Adipose tissue (tissue), 3 donors: ENCODE measurements around the gene TSN. TPM values are rescaled to one million over a fixed set of nuclear protein-coding genes. Genes with fewer than 3 reads are reported as not detected.
"Not testable (repeated sequence)": the region's sequence is repeated elsewhere in the genome, so short reads cannot be mapped to it uniquely, and the experiment has no call there.

Source experiments
- H3K27ac ChIP-seq: one replicate; pipeline ENCODE4 v1.5.1; 2013; ENCODE audit warnings: low read depth, low read length
- WGBS, 3 donors: extraction: QIAGEN DNeasy Blood & Tissue Kit; methylation state at CpG; one replicate each; pipeline ENCODE4 v1.1.7; 2013; 5-methylcytosine and 5-hydroxymethylcytosine counted together
- polyA plus RNA-seq, 3 donors: library from polyadenylated mRNA; stranded (reverse); fragments of 200-250 nt; gene quantifications; one replicate each; pipeline ENCODE4 v1.2.3, GENCODE V29; 2013
- donor health status: healthy with polysubstance abuse.
- donor health status: Bipolar disorder and iron deficiency.
- donor health status: healthy.

Gene TSN
- polyA plus RNA-seq: 10 to 100 TPM; 15.1 to 27.8 (median 22.5) TPM

DNA sequence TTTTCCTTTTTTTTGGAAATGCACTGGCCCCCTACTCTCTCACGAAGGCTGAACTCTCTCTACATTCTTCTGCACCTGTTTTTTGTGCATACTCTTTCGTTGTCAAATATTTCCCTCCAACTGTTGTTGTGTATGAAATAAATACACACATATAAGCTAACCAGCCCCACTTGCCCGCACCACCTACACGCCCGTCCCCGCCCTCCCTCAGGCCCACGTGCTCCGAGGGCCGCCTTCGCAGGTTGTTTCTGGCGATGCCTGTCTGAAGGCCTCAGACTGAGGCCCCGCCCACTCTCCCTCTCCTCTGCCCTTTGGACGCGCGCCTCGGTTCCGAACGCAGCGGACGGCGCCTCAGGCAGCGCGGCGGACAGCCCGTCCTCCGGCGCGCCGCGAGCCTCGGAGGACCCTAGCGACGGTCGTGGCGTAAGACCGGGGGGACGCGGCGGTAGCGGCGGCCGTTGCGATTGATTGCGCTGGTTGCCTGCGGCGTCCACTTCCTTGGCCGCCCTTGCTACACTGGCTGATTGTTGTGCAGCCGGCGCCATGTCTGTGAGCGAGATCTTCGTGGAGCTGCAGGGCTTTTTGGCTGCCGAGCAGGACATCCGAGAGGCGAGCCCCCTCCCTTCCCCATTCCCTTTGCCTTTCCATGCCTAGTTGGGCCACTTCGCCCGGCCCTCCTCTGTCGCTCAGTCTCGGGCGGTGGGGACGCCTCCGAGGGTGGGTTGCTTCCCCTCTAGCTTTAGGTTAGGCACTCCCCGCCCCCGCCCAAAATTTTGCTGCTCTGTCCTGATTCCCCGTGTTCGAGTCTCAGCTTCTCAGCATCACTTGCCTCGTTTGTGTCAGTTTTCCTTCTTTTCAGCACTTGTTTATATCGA is at the start of gene TSN:
Gene TSN (plus strand): TSS at position 415 of the 875 bp plus-strand sequence. CDS start 129 bp downstream, at position 544.
- 0 to 1% (median 0%) methylated on average over 58 to 67 of the region's 67 CpGs for WGBS, 3 donors

DNA sequence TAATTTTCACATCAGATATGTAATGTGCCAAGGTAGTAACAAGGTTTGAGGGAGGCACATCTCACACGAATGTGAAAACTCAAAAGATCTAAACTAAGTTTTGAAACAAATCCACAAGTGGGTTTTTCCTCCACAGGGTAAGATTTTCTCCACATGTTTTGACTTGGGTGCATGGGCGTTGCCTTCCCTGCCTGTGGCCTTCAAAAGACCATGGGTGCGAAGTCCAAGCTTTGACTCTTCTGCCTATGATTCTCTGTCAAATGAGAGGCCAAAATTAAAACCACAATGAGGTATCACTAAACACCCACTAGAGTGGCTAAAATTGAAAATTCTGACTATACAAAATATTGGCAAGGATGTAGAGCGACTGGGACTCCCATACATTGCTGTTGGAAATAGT is 49.5 kb upstream of the TSN start:
- WGBS, 3 donors: 91% methylated on average over 4 of the region's 4 CpGs

More for the DNA sequence above, at the start of gene TSN:
- H3K27ac ChIP-seq: no peak within 1 kb of the TSS

DNA sequence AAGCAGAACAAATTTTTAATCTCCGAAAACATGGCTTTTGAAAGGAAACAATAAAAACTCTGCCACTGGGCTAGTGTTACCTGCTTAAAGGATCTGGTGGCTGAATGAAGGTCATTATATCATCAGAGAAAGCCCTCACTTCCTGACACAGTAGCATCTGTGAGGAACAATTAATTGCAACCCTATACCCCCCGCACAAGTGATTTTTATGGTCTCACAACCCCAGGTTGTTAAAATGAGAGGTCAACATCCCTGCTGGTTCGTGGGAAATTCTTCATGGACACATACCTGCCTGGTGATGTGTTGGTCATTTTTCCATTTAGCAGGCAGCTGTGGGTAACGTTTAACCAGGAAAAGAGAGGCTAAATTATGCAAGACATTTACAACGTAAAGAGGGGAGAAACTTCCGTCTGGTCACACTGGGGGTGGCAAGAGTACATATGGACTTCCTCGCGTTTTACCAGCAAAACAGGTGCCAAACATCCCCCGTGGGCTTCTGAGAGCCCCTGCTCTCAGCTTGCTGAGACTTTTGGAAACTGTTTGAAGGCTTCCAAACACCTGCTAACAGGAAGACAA is 48.0 kb upstream of the TSN start:
- WGBS, 3 donors: 39 to 42% (median 41%) methylated on average over 9 of the region's 9 CpGs

More for the DNA sequence above, 49.5 kb upstream of the TSN start:
- no peak overlapping the region for H3K27ac ChIP-seq

DNA sequence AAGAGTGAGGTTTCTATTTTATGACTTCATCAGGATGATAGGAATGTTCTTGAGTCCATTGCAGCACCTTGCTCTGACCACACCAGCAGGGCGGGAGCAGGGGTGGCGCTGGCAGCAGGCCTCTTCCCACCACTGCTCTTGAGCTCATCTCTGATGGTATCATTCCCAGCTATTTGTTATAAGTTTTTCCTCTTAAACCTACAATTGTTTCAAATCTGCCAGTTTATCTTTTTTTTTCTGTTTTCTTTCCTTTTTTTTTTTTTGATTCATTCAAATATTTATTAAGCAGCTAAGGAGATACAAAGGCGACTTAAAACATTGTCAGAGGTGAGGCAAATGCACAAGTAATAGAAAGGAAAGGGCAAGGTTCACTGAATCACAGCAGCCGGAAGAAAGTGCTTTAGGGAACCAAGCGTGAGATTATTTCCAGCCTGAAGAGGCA is 47.5 kb upstream of the TSN start:
- no peak overlapping the region for H3K27ac ChIP-seq
- 58 to 71% (median 68%) methylated on average over 5 of the region's 5 CpGs for WGBS, 3 donors

More for the DNA sequence above, 48.0 kb upstream of the TSN start:
- H3K27ac ChIP-seq: no peak overlapping the region

DNA sequence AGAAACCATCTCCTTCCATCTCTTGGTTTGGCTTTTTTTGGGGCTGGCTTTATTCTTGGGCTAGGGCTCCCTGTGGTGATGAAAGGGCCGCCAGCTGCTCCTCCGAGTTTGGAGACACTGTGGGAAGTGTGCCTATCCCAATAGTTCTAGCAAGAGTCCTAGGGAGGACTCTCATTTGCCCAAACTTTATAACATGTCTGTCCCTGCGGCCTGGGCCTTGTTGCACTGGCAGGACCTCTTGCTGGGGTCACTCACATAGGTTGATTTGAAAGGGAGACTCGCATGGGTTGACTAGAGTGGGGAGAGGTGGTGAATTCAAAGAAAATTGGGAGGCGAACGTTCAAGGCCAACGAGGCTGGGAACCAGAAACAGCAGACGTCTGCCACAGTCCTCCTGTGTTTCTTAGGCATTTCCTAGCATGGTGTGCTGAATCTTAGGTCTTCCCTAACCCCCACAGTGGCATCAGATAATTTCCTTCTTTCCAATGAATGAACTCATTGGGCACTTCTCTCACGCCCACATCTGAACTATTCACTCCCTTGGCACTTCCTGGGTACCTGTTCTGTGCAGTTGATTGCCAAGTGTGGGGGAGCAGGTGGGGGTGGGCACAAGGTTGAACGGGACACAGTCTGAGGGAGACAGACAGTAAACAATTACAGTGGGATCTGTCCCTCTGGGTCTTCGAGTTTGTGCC is 45.5 kb upstream of the TSN start:
- 70 to 84% (median 83%) methylated on average over 11 of the region's 11 CpGs for WGBS, 3 donors
- no peak overlapping the region for H3K27ac ChIP-seq

DNA sequence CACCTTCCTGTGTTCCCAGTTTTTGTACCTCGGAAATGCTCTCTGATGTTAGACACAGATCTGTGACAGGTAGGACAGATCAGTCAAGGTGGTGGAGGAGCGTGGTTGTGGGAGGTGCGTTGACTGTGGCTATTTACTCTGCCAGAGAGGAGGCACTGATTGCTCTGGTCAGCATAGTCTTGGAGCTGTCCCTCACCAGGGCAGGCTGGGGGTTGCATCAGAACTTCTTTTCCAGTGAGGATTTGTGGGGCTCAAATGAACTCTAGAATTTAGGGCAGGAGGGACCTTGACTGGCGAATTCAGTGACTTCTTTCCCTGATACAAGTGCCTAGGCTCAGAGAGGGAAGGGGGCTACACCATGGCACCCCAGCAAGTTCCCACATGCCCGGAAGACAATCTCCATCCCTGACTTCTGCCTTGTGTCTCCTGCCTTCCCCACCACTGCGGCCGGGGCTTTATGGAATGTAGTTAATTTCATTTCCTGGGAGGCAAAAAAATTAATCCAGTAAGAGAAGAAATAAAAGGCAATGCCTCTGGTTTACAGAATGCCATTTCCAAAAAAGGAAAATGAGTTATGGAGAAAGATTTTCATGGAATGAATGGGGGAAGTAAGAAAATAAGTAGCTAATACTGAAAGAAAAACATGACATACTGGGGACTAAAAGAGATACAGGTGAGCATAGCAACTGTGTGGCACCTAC is 44.8 kb upstream of the TSN start:
- no peak overlapping the region for H3K27ac ChIP-seq
- WGBS, 3 donors: 69 to 82% (median 80%) methylated on average over 7 of the region's 7 CpGs

DNA sequence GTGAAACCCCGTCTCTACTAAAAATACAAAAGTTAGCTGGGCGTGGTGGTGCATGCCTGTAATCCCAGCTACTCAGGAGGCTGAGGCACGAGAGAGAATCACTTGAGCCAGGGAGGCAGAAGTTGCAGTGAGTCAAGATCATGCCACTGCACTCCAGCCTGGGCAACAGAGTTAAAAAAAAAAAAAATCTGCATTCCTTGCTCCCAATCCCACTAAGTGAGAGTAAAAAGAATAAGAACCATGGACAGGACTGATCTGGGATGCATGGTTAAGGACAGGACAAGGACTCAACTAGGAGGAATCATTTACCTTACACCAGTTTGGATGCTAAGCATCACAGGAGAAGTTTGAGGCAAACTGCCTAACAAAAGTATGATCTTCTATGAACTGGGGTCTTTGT is 44.0 kb upstream of the TSN start:
- not testable (repeated sequence) for H3K27ac ChIP-seq
- WGBS, 3 donors: 83 to 91% (median 87%) methylated on average over 2 to 3 of the region's 3 CpGs

DNA sequence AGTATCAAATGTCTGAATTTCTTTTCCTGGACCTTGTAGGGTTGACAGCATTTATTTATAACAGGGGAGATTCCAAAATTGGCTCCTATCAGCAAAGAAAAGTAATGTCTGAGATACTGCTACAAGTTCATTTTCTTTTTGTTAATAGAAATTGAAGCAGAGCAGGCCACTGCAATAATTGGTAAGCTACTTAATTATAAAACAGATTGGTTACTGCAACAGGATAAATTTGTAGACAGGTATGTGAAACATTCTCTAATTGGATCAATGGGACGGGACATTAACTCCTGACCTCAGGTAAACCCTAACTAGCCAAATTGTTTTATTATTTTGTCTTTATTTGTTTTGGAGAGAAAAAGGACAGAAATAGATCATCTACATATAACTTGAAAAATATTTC is 39.3 kb upstream of the TSN start:
- H3K27ac ChIP-seq: no peak overlapping the region
- WGBS, 3 donors: 63 to 88% (median 83%) methylated on average over 1 of the region's 1 CpG

DNA sequence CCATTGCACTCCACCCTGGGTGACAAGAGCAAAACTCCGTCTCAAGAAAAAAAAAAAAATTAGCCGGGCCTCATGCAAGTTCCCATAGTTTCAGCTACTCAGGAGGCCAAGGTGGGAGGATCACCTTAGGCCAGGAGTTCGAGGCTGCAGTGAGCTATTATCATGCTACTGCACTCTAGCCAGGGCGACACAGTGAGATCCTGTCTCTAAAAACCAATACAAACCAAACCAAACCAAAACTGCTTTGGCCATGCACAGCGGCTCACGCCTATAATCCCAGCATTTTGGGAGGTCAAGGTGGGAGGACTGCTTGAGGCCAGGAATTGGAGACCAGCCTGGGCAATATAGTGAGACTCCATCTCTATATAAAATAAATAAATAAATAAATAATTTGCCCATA is 37.9 kb upstream of the TSN start:
- 95 to 97% (median 96%) methylated on average over 6 of the region's 6 CpGs for WGBS, 3 donors
- no peak overlapping the region for H3K27ac ChIP-seq

DNA sequence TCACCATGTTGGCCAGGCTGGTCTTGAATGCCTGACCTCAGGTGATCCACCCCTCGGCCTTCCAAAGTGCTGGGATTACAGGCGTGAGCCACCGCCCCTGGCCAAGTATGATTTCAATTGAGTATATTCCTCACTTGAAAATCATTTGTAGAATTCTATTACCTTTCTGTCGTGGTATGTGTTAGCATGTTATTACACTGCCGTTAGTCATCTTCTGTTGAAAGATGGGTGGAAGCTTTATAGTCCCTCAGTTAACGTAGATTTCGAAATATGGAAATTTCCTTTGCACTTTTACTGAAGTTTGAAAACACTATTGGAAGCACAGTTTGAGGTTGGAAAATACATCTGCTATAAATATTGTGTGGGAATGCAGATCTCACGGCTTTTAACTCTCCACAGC is 33.5 kb upstream of the TSN start:
- no peak overlapping the region for H3K27ac ChIP-seq
- 67 to 68% (median 67%) methylated on average over 8 of the region's 8 CpGs for WGBS, 3 donors

DNA sequence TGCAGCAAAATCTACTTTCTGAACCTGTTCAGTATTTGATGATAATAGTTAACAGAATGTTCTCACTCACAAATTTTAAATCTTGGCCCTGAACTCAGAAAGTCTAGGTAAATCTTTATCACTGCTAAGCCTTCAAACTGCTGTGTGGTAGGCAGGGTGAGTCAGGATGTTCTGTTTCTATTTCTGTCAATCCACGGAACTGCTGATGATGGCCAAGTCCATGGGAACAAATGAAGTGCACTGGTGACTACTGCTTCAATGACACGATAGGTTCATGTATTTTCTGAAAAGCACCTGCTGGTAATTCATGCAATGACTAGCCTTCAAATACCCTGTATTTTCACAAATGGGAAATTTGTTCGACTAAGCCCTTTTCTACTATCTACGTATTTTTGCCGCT is 33.0 kb upstream of the TSN start:
- WGBS, 3 donors: 71 to 78% (median 77%) methylated on average over 5 of the region's 5 CpGs
- H3K27ac ChIP-seq: no peak overlapping the region

DNA sequence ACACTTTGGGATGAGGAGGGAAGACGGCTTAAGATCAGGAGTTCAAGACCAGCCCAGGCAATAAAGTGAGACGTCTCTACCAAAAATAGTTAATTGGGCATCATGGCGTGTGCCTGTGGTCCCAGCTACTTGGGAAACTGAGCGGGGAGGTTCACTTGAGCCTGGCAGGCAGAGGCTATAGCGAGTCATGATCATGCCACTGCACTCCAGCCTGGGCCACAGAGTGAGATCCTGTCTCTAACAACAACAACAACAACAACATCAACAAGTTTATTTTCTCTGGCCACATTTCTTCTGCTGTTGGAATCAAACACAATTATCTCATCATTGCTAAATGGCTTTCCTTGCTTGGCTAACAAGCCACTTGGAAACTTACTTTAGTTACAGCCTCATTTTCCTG is 32.1 kb upstream of the TSN start:
- no peak overlapping the region for H3K27ac ChIP-seq
- 82 to 91% (median 87%) methylated on average over 5 of the region's 5 CpGs for WGBS, 3 donors

DNA sequence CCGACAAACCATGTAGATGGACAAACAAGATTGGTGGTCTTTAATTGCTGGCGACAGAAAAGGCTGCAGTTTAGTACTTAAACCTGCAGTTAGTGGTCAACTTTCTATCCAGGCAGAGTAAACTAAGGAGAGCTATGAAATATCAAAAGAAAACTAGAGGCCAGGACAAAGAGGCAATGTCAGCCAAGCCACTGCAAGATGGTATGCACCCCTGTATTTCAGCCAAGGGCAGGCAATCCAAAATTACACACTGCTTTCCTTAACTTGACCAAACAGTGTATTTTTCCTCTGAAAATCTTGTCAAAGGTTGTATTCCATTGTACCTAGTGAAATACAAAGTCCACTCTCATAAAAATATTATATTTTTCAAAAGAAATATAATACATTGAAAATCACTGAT is 28.1 kb upstream of the TSN start:
- H3K27ac ChIP-seq: no peak overlapping the region
- WGBS, 3 donors: 92 to 97% (median 94%) methylated on average over 2 of the region's 2 CpGs

DNA sequence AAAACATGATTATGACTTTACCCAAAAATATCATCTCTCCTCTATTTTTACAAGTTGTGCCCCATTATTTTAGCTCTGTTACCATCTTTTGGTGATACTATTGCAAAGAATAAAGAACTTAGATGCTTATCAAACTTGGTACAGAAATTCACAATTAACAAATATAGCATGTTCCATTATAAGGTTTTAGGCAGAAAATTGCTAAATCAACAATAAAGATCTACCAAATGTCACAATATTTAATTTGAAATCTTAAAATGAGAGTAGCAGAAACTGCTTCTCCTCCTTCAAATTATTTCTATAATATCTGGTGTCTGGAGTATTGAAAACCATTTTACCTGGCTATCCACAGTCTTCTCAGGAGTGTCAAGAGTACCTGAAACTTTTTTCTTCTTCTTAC is 27.5 kb upstream of the TSN start:
- H3K27ac ChIP-seq: no peak overlapping the region

DNA sequence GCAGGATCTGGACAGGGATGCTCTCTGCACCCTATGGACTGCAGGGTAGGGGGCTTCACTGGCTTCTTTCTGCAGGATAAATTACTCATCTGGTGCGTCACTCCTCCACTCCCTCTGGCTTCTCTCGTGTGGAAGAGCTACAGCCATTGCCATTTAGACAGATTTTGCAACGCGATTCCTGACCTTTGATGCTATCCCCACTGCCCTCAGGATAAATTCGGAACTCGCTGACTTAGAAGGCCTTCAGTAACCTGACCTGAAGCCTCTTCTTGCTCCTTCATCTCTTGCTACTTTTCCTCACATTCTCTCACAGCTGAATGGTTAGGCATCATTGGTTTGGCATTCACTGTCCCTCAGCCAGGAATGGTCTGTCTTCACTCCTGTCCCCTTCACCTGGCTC is 24.1 kb upstream of the TSN start:
- WGBS, 3 donors: 75 to 92% (median 80%) methylated on average over 6 of the region's 6 CpGs
- no peak overlapping the region for H3K27ac ChIP-seq

DNA sequence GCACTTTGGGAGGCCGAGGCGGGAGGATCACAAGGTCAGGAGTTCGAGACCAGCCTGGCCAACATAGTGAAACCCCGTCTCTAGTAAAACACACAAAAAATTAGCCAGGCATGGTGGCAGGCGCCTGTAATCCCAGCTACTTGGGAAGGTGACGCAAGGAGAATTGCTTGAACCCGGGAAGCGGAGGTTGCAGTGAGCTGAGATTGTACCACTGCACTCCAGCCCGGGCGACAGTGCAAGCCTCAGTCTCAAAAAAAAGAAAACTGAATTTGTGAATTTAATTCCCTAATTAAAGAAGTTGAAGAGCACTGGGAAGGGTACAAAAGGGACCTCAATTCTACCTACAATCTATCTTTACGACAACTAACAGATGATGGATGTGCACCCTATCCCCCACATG is 20.9 kb upstream of the TSN start:
- WGBS, 3 donors: 89 to 96% (median 93%) methylated on average over 11 of the region's 11 CpGs
- H3K27ac ChIP-seq: not testable (repeated sequence)

DNA sequence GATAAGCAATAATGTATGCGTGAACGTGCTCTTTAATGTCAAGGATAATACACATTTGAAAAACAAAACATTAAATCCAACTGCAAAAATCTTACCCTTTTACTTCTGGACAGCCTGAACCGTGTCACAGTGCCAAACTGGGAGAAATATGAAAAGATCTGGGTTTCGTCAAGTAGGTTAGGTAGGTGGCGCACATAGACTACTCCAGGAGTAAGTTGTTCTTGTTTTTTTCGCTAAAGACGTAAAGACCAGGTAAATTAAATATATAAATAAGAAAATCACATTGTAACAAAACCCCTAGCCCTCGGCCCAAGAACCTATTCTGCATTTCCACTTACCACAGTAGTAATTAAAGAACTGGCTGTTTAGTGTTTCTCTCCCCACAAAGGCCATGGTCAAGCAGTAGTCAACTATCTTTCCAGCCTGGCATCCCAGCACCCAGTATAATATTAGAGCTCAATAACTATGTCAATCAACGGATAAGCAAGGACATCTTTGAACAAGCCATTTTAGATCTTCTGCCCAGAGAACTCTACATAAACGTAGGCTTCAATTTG is 19.9 kb upstream of the TSN start:
- 17 to 22% (median 19%) methylated on average over 10 of the region's 10 CpGs for WGBS, 3 donors
- no peak overlapping the region for H3K27ac ChIP-seq

DNA sequence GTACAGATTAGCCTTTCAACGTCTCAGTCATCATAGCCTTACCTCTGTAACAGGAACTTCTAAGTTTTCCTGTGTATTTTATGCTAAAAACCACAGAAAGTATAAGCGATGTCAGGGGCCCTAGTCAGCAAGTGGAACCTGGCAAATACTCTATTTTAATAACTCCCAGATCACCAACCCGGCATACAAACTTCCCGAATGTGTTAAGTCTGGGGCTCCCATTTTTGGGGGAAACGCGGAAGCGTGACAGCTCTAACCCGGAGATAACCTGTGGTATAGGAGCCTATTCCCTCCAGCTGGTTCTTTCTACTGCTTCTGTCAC is 19.4 kb upstream of the TSN start:
- 0% methylated on average over 8 of the region's 8 CpGs for WGBS, 3 donors

More for the DNA sequence above, 19.4 kb upstream of the TSN start:
- no peak overlapping the region for H3K27ac ChIP-seq
